GM21619 (cell line): ENCODE measurements around the gene RPLP2.

Source experiments
- ATAC-seq: cut with Tn5 transposase; IDR thresholded peaks from one replicate; pipeline ENCODE4 v1.9.1; 2021; ENCODE audit not compliant: unreplicated experiment

The RPLP2 gene

DNA sequence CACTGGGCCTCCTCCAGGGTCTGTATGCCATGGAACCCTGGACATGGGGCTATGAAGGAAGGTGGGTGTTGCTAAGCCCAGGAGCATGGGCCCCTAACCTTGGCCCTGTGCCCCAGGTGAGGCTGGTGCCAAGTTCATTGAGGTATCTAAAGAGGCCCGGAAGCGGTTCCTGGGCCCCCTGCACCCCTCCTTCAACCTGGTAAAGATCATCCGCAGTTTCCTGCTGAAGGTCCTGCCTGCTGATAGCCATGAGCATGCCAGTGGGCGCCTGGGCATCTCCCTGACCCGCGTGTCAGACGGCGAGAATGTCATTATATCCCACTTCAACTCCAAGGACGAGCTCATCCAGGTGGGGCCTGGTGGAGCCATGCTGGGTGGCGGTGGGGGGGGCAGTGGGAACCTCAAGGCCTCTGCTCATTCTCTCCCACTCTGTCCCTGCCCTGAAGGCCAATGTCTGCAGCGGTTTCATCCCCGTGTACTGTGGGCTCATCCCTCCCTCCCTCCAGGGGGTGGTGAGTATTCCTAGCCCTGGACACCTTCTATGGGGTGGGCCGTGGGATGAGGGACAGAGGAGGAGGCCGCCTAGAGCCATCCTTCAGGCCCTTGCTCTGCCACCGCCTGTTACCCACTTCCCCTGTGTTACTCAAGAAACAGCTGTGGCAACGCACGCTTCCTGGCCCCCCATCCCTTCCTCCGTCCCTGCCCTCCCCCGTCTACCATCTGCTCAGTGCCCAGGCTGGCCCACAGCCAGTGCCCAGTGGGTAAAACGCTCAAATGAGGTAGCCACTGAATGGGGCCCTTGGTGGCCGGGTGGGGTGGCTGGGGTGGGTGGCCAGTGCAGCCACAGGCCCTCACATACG, 12.0 kb downstream of the RPLP2 start:
- ATAC-seq, result no peak

GRCh38 chr11:823441-824291, 13.9 kb downstream of the RPLP2 start:
- no peak for ATAC-seq

- no peak for ATAC-seq
Measured at GRCh38 chr11:824292-824880, 14.6 kb downstream of the RPLP2 start.

DNA sequence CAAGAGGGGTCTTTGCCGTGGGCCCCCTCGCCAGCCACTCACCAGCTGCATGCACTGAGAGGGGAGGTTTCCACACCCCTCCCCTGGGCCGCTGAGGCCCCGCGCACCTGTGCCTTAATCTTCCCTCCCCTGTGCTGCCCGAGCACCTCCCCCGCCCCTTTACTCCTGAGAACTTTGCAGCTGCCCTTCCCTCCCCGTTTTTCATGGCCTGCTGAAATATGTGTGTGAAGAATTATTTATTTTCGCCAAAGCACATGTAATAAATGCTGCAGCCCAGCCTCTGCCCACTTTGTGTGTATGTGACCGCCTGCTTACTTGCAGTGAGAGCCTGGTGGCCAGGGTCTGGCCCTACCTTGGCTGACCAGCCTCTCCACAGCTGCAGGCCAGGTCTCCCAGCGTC, 15.2 kb downstream of the RPLP2 start:
- no peak for ATAC-seq

DNA sequence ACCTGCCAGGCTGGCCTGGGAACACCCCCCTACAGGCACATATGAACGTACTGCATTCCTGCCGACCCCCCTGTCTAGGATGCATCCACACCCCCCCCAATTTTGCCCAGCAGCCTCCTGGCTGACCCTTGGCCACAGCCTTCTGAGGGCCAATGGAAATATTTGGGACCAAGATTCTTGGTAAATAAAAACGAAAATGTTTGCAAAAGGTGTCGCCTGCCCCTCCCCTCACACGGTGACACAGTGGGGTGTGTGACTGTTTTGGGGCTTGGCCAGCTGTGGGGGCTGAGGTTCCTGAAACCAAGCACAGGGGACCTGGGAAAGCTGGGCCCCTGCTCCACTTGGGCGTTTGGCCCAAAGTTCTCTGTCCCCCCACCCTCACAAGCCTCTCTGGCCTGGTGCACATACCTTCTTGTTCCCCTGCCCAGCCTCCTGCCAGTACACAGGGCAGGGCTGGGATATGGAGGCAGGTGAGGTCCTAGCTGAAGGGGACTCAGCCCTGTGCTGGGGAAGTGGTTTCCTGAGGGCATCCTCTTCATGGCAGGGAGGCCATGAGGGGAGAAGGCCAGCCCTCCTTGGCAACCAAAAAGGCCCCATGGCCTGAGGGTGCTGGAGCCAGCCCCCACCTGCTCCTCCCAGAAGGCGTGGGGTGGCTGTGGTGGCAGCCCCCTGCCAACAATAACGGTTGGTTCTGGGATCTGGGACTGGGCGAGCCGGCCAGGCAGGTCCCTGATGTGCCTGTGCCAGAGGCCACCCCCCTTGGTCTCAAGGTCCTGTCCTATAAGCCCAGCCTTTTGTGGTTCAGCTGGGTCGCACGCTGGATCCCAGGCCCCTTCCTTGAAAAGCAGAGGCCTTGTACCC, 15.8 kb downstream of the RPLP2 start:
- no peak for ATAC-seq

DNA sequence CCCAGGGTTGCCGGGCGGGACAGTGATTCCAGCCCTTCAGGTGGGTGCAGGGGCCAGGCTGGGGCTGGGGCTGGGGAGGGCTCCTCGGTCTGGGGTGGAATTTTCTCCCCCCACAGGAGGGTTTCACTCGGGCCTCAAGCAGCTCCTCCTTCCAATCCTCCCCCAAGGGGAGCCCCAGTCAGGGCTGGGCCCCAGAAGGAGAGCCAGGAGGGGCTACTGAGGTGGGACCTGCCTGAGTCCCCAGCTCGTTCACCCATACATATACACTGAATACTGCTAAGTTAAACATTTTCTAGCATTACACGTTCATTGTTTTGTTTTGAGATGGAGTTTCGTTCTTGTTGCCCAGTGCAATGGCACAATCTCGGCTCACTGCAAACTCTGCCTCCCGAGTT, 16.5 kb downstream of the RPLP2 start:
- ATAC-seq, result no peak

DNA sequence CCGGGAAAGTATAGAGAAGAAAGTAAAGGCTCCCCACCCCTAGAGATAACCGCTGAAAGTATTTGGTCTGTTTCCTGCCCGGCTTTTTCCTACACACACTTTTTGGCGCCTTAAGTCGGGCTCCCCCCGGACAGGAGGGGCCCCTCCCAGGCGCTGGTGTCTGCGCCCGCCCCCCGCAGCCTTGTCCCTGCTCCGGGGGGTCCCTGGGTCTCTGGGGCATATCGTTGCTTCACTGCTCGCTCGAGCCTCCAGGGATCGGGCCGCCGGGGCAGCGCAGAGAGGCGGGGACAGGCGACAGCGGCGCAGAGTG, 17.0 kb downstream of the RPLP2 start:
- no peak for ATAC-seq

DNA sequence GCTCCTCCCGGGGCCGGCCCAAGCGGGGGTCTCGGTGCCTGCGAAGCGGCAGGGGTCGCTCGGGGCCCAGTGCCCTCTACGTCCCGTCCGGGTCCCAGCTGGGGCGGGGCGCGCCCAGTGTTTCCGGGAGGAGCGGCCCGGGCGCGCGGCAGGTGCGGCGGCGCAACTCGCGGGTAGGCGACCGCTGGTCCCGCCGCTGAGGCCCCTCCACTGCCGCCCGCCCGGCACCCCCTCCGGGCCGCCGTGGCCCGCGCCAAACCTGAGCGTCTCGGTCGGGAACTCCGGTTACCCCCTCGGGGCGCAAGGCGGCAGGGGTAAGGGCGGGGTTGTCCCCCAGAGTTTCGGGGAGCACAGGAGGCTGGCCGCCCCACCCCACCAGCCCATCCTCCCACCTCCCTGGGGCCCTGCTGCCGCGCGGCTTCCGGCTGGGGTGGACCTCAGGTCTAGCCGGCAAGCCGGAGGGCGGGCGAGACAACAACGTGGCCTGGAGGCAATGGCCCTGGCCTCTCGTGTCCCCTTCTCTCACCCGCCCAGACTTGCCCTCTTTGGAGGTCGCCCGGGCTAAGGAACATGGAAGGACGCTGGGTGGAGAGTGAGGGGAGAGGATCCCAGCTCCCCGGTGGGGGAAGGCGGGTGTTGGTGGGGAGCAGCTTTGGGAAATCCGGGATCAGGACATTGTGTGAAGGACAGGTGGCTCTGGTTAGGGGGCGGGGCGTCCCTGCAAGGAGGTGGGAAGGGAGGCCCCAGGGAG, 17.6 kb downstream of the RPLP2 start:
- ATAC-seq, result peak; percentile 39

- ATAC-seq, result no peak
Measured at GRCh38 chr11:827897-828192, 18.1 kb downstream of the RPLP2 start, which contains the start of gene CRACR2B. Gene CRACR2B, plus strand, starts transcription at chr11:827919. Its CDS starts 689 bp downstream, at chr11:828608.

DNA sequence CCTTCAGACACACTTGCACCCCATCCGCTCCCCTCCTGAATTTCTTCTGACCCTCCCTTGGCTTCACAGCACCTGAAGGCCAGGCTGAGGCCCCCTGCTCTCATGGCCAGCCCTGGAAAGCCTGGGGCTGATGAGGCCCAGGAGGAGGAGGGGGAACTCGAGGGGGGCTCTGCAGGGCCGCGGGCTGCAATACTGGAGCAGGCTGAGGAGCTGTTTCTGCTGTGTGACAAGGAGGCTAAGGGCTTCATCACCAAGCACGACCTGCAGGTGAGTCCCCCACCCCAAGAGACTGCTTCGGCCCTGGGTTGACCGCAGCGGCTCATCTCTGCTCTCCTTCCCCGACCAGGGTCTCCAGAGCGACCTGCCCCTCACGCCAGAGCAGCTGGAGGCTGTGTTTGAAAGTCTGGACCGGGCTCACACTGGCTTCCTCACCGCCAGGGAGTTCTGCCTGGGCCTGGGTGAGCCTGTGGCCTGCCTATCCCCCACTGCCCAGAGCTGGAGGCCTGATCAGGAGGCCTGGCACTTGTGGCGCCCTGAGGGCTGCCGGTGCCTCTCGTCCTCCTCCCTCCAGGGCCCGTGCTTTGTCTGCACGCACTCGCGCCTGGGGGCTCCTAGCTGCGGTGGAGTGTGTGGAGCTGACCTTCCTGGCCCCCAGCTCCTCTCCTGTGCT, 18.9 kb downstream of the RPLP2 start:
- ATAC-seq, result no peak

DNA sequence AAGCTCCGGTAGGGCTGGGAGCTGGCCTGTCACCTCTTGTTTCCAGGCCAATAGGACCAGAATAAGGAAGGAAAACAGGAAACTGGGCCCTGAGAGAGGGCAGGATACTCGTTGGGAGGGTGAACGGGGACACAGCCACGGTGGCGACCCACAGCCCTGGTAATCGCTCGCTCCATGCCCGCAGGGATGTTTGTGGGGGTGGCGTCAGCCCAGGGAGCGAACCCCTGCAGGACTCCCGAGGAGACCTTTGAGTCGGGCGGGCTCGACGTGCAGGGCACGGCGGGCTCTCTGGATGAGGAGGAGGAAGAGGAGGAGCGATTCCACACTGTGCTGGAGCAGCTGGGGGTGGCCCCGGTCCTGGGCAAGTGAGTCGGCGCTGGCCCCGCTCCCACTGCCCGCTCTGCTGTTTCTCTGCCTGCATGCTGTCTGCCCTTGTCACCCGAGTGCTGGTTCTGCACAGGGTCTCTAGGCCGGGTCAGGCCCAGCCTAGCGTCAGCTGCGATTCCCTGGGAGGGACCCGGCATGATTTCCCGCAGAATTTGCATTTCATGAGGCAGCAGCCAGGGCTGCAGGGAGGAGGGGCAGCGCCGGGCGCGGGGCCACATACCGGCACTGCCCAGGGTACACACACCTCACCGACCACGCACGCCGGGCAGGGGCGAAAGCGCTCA, 19.5 kb downstream of the RPLP2 start:
- ATAC-seq, result no peak

- no peak for ATAC-seq
Measured at GRCh38 chr11:829847-830294, 20.1 kb downstream of the RPLP2 start.

- peak; percentile 30 for ATAC-seq
Measured at GRCh38 chr11:830295-831117, 20.7 kb downstream of the RPLP2 start.

GRCh38 chr11:831118-831864, 21.5 kb downstream of the RPLP2 start:
- no peak for ATAC-seq

DNA sequence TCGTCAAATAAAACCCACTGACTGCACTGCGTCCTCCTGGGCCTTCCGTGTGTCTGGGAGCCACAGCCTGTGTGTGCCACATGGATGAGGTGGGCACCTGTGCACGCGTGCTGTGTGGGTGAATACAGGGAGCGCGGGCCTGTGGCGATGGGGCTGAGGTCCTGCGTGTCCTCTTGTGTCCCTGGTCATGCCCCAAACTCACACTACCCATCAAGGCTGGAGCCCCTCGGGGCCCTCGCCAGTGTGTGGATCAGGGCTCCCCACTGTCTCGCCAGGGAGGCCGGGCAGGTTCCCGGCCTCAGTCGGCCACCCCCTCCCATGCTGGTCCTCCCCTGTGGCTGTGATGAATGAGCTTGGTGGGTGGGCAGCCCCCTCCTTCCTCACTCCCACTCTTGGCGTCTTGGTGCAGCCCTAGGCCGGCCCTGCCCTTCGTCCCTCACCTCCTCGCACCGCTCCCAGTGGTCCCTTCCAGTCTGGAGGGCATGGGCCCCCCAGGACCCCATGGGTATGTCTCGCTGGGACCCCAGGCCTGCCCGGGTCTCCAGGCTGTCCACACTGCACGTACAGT, 22.3 kb downstream of the RPLP2 start:
- ATAC-seq, result no peak

- ATAC-seq, result no peak
Measured at GRCh38 chr11:832529-833113, 22.9 kb downstream of the RPLP2 start, which contains the start of gene CD151. Gene CD151, plus strand, starts transcription at chr11:832952. Its CDS starts 3,118 bp downstream, at chr11:836070.
